Nucleus accumbens (tissue), 56 donors: ENCODE results near the gene DSCAML1.

Experiments used
- DNase-seq, 56 donors: peaks; one replicate each; lab custom pipeline; 2025; lab: John Stamatoyannopoulos, UW

DSCAML1 gene

DNA sequence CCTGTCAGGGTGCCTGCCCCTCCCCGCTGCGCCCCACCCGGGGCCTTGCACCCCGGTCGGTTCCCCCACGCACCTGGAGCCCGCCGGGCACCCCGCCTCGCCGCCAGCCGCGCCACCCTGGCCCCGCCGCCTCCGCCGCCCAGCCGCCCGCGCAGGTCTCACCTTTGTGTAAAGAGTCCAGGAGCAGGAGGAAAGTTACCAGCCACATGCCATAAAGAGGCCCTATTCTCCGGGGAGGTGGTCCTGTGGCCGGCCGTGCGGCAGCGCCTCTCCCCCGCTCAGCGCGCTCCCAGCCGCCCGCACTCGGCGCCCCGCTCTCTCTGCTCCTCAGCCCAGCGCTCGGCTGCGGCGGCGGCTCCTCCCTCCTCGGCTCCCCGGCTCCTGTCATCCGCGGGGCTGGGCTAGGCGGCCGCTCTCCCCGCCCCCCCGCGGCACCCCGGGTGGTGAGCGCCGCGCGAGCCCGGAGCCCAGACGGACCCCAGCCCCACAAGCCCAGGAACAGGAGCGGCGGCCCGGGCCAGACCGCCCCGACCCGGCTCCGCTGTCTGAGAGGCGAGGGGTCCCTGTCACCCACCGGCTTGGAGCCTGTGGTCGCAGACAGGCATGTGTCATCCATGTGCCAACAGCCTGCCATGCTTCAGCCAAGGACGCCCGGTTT, at the start of gene DSCAML1:
TSS of gene DSCAML1 (minus strand) at position 345 of the 658 bp plus-strand sequence. CDS start at position 208, 137 bp downstream.
- peak in 38 of 56 donors; percentile 16 to 76 (median 40) for DNase-seq

- peak in 47 of 56 donors; percentile 13 to 92 (median 61) for DNase-seq
Observed at GRCh38 chr11:117843666-117844484, 46.9 kb upstream of the DSCAML1 start.

GRCh38 chr11:117842131-117842941, 45.3 kb upstream of the DSCAML1 start:
- no peak for DNase-seq

GRCh38 chr11:117841551-117842031, 44.6 kb upstream of the DSCAML1 start:
- DNase-seq = no peak

DNA sequence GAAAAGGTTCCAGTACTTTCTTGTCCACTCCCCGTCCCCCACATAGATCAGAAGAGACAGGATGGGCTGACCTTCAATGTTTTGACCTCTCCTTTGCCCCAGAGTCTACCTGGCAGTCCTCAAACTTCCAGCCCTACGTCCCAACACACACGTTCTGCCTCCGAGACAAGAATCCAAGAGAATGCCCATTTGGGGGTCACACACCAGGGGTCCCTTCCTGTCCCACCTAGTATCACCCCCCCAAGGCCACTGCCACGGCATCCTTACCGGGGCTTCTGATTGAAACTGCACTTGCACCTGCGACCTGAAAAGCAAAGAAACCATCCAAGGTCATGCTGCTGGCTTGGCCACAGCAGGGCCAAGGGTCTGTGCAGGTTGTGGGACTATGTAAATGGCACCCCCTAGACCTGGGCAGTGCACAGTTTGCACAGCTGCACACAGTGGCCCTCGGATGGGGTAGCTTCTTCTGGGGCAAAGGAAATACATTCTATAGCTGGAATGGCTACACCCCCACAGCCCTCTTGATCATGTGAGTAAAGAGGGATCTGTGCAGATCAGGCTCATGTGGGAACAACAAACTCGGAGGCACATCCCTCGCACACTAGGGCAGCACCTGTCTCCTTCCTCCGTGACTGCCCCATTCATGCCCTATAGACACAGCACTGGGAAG, 44.0 kb upstream of the DSCAML1 start:
- no peak for DNase-seq

DNA sequence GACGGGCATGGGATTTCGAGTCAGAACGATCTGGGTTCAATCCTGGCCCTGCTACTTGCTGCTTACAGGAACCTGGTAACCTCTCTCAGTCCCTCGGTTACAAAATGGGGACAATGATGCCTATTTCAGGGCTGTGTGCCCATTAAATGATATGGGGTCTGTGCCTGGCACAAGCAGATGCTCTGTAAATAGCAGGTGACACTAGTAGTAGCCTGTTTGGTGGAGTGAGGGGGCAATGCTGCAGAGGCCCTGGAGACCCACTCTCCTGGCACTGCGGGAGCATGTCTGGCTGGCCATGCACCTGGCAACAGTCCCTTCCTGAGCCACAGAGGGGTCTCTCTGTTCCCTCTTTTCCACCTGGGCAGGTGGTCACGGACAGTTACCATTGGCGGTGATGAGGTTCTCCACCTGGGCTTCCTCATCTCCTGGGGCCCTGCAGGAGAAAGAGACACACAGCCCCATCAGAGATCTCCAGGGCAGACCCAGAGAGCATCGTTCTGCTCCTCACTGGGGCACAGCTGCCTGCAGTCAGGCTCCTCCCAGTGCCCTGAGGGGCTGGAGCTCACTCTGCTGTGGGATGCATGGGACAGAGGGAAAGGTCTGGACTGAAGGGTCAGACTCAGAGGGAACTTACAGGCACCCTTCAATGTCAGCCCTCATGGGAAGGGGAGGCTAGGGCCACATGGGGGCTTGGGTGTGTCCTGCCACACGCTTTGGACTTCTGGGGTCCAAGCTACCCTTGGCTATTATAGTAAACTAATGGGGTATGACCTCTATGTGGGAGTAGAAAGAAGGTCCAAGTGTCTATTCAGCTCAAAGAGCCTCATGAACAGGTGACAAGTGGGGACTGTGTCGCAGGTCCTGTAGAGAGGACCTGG, 43.2 kb upstream of the DSCAML1 start:
- DNase-seq = no peak

- DNase-seq = no peak
Observed at GRCh38 chr11:117839380-117839881, 42.4 kb upstream of the DSCAML1 start.

DNA sequence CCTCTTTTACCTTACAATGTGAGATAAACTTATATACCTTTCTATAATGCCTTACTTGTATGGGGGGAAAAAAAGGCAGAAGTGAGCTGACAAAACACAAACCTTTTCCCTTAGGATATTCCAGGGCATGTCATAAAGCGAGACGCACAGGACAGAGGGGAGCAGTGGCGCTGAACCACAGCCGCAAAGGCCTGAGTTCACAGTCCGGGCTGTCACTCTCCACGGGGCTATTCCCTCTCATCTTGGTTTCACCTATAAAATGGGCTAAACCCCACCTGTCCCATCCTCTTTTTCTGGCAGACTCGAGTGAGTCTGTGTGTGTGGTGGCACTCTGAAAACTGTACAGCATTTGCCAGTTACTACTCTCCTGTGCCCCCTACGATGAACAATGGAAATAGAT, 41.9 kb upstream of the DSCAML1 start:
- DNase-seq = no peak

- no peak for DNase-seq
Observed at GRCh38 chr11:117837791-117838190, 40.8 kb upstream of the DSCAML1 start.

DNA sequence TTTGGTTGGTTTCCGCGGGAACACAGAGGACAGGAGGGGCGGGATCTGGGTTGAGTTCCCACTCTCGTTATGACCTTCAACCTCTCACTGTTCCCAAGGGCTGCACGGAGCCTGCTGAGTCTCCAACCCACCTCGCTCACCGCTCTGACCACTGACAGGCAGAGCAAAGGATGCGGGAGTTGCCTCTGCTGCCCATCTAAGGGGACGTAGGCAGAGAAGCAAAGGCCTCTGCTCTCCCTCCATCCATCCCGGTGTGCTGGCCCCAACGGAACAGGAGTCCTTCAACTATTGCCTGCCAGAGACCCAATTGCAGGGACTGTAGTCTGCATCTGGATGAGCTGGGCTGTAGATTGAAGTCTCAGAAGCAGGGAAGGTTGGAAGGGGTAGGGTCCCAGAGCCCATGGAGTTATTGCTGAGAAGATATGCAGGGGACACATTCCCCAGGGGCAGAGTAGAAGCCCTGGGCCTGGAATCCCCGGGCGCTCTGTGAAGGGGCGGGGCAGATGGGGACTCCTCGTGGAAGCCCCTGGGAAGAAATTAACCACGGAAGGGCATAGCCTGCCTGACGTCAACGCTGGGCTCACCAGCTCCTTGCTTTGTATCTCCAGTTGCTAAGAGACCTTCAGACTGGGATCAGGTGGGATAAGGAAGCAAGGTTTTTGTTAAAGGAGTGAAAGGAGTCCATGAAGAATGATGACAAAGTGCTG, 40.2 kb upstream of the DSCAML1 start:
- no peak for DNase-seq

DNA sequence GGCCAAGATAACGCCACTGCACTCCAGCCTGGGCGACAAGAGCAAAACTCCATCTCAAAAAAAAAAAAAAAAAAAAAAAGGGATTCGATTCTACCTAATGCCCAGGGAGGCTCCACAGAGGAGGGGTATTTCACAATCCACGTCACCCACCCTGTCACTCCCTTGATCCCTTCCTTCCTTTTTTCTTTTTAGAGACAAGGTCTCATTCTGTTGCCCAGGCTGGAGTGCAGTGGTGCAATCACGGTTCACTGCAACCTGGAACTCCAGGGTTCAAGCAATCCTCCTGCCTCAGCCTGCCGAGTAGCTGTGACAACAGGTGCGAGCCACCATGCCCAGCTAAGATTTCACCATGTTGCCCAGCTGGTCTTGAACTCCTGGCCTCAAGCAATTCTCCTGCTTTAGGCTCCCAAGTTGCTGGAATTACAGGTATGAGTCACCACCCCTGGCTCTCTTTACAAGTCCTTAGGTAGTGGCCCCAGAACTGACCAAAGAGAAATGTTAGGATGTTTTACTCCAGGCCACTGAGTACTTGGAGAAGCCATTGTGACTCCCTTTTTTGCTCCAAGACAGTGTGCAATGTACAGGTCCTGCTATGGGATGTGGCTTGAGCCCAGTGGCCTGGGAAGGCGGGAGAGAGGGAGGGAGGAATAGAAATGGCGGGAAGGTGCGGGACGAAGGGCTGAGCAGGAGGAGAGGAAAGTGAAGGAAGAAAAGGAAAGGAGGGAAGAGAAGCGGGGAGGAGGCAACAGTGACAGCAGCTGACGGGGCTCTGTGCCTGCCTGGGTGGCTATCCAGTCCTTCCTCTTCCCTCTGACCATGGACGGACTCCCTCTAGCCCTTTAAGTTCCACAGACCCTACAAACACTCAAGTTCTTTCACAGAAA, 39.3 kb upstream of the DSCAML1 start:
- DNase-seq = no peak

GRCh38 chr11:117835576-117835975, 38.6 kb upstream of the DSCAML1 start:
- no peak for DNase-seq

DNA sequence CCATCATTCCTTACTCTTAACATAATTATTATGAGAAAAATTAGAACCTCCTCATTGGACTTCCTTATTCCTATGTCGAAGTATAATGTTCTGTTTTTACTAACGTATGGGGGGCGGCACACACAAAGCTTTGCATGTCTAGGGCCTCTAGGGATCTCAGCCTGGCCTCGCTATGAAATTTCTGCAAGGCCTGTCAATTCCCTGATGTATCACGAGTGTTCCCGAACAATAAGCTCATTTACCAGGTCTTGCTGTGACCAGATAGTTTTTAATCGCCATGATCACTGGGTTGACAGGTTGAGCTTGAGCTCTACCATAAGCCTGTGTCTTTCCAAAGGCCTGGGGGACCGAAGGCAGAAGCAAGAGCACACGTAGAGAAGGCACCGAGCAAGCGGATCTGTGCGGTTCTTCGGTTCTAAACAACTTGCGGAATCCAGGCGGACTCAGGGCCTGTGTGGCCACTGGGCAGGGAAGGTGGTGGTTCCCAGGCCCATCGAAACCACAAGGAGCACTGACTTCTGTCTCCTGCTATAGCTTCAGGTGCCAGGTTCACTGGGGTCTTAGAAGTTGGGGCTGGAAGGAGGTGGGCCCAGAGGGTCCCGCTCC, 37.9 kb upstream of the DSCAML1 start:
- no peak for DNase-seq

DNA sequence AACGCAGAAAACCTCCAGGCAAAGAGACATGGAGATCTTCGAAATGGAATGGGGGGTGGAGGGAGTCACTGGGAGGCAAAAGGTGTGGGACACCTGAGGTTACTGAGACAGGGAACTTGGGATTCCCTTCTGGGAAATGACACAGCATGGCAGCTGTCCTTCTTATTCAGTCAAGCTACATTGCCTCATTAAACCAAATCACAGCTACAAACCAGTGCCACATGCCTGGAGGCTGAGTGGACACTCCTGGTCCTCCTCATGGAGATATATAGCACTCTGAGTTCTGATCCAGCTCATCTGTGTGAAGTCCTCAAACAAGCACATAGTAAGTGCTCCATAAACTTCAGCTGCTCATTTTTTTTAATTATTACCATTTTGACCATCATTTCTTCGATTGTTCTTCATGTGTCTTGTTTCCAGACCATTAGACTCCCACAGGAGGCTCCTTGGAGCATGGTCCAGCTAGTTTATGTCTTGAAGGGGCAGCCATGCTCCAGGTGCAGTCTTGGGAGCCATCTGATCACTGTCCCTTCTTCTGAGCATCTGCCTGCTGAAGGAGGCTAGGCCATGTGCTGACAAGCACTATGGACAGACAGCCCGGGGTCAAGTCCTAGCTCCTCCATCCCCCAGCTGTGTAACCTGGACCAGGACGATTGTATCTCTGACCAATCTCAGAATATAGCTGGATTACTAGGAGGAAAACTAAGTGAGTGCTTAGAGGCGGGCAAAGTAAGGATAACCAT, 37.2 kb upstream of the DSCAML1 start:
- no peak for DNase-seq

DNA sequence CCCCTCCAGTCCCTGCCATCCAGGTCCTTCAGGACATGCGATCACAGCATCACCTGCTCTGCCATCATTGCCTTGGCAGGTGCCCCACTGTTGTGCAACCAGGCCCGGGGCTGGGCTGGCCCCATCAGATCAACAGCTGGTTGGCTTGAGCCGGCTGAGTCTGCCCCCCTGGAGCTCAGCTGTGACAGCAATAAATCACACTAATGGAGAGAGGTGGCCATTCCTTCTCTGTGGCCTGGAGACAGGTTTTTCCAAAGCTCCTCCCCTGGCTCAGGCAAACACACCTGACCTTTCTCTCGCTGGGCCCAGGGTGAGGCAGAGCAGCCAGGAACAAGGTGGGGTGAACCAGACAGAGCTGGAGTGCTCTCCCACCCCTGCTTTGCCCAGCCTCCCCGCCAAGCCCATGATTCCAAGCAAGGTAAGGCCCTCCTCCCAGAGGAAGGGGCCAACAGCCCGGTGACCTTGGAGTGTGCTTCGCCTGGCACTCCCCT, 36.4 kb upstream of the DSCAML1 start:
- DNase-seq = no peak

- DNase-seq = no peak
Observed at GRCh38 chr11:117832511-117832910, 35.5 kb upstream of the DSCAML1 start.
